ENCODE data around the gene OTULIN.

GRCh38 chr5:14730881-14731280 is 66.4 kb downstream of the OTULIN start:
- TF ChIP-seq POLR2A (IDR thresholded peaks at IDR 0.05; ENCODE audit: extremely low read depth, insufficient read length) (no peak), CTCF (IDR thresholded peaks at IDR 0.05; ENCODE audit: low read depth, low read length) (no peak), MAX (IDR thresholded peaks at IDR 0.05; ENCODE audit: low read depth, low read length) (no peak)
